Measurements from ENCODE around the gene ITGA11. TPM values are rescaled to one million over a fixed set of nuclear protein-coding genes. Genes with fewer than 3 reads are reported as not detected.

The ITGA11 gene
- total RNA-seq, 1 donor from 2014 or later = 2.3 TPM

DNA sequence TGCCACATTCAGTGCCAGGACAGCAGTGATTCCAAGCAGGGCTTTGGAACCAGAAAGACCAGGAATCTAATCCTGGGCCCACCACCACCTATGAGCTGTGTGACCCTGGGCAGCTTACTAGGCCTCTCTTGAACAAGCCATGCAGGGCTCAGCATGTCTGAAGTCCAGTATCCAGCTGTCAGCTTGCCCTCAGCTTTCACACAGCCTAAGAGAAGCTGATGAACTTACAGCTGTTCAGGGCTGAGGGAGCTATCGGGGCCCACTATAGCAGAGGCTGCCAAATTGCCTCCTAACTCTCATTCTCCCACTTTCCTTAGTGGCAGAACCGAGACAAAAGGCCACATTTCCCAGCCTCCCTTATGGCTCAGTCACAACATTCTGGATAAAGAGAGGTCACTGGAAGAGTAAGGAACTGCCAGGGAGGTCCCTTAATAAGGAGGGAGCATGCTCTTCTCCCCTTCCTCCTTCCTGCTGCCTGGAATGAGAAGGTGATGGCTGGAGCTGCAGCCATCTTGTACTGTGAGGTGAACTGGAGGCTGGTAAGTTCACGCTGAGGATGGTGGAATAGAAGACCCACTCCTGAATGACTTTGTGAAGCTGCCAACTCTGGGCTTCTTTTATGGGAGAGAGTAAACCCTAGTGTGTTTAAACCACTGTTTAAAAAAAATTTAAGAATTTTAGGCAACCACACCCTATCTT is 120.0 kb downstream of the ITGA11 start:
- no peaks in the 10 kb centered on the region for H3K9me3 Mint-ChIP-seq
- no peak for DNase-seq (ENCODE audit: low spot score)
- intact Hi-C loops (cut with micrococcal nuclease) = no loop called here

DNA sequence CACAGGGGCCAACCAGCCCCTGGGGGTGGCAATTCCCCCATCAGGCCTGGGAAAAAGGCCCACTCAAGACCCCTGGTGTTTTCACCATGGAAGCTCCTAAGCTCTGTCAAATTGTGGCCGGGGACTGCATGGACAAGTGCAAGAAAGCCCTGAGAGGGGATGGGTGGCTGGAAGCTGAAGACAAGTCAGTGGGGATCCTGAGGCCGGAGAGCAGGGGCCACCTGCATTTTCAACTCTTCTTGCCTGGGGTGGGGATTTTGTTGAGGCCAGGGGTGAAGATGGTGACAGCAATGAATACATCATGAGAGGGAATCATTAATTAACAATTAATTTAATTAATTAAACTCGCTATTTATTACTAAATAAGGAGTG is 120.5 kb downstream of the ITGA11 start:
- no peaks in the 10 kb centered on the region for H3K9me3 Mint-ChIP-seq
- H3K4me1 Mint-ChIP-seq (ENCODE audit: low read depth) = peaks cover 4% of the 10 kb centered on the region
- H3K27ac Mint-ChIP-seq = no peak overlapping the region
- peaks cover 2% of the 10 kb centered on the region for H3K27me3 Mint-ChIP-seq (ENCODE audit: low read depth)
- H3K4me3 Mint-ChIP-seq (ENCODE audit: low read depth) = no peak overlapping the region
- no peak for DNase-seq (ENCODE audit: low spot score)
- intact Hi-C loops (cut with micrococcal nuclease) = no loop called here
- H3K36me3 Mint-ChIP-seq (ENCODE audit: low read depth) = no peaks in the 10 kb centered on the region

More for the DNA sequence above, 120.0 kb downstream of the ITGA11 start:
- Mint-ChIP-seq H3K36me3 (ENCODE audit: low read depth) (no peaks in the 10 kb centered on the region), H3K4me1 (ENCODE audit: low read depth) (no peaks in the 10 kb centered on the region), H3K27ac (no peak overlapping the region), H3K27me3 (ENCODE audit: low read depth) (peaks cover 2% of the 10 kb centered on the region), H3K4me3 (ENCODE audit: low read depth) (no peak overlapping the region)

DNA sequence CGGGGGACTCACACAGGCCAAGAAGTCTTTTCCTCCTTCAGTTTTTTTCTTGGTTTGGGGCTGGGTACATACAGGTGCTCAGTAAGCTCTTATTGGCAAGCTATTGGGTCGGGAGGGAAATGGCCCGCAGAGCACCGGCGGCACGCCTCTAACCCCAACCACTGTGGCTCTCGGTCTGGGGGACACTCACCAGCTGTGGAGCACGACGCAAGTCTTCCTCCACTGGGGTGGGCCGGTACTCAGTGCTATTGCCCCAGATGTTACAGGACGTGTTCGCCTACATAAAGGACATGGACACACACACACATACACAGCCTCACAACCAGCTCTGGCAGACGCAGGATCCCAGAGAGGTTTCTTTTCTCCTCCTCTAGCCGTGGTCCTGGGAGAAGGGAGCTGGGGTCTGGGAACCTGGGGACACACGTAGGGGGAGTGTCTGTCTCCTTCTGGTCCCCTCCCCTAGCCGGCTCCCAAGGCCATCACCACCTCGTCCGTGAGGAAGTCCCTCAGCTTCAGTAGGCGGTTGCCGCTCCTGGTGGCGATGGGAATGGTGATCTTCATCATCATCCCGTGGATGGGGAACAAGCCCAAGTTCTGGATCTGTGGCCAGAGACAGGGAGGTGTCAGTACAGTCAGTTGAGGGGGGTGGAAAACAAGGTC is 121.0 kb downstream of the ITGA11 start:
- Mint-ChIP-seq H3K4me3 (ENCODE audit: low read depth) (no peak overlapping the region), H3K36me3 (ENCODE audit: low read depth) (no peaks in the 10 kb centered on the region), H3K9me3 (no peaks in the 10 kb centered on the region), H3K27me3 (ENCODE audit: low read depth) (peaks cover 2% of the 10 kb centered on the region), H3K4me1 (ENCODE audit: low read depth) (peaks cover 8% of the 10 kb centered on the region), H3K27ac (no peak overlapping the region)
- no peak for DNase-seq (ENCODE audit: low spot score)
- intact Hi-C loops (cut with micrococcal nuclease) = no loop called here

DNA sequence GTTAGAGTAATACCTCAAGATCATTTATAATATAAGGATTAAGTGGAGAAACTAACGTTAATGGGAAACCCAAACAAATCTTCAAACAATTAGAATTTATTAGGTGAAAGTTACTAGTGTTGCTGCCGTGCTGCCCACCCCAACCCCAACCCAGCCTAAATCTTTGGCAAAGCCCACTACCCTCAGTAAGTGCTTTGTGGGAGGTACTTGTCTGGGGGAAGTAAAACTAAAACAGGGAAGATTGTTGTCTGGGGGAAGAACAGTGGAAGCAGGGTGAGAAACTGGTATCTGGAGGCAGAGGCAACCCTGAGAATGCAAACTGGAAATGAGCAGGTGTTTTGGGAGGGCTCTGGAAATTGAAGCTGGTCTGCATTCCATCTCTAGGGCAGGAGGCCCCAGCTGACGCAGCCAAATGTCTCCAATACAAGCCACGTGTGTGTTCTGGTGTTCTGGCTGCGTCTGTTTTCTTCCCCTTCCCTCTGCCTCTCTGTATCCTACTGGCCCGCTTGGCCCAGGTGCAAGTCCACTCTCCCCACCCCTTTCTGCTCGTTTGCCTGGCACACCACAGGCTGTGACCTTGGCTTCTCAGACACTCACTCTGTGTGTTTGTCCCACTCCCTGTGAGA is 121.7 kb downstream of the ITGA11 start:
- Mint-ChIP-seq H3K4me1 (ENCODE audit: low read depth) (peaks cover 8% of the 10 kb centered on the region), H3K4me3 (ENCODE audit: low read depth) (no peak overlapping the region), H3K36me3 (ENCODE audit: low read depth) (no peaks in the 10 kb centered on the region), H3K27me3 (ENCODE audit: low read depth) (peaks cover 2% of the 10 kb centered on the region), H3K9me3 (no peaks in the 10 kb centered on the region), H3K27ac (no peak overlapping the region)
- intact Hi-C loops (cut with micrococcal nuclease) = no loop called here
- no peak for DNase-seq (ENCODE audit: low spot score)

DNA sequence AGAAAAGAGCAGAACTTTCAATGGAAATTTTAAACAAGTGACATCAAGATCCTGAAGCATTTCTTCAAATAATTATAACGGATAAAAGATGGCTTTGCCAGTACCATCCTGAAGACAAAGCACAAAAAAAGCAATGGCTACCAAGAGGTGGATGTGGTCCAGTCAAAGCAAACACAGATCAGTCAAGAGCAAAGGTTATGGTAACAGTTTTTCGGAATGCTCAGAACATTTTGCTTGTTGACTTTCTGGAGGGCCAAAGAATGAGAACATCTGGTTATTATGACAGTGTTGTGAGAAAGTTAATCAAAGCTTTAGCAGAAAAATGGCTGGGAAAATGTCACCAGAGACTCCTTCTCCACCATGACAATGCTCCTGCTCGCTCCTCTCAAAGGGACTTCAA is 122.9 kb downstream of the ITGA11 start:
- Mint-ChIP-seq H3K9me3 (no peaks in the 10 kb centered on the region), H3K27ac (no peak overlapping the region), H3K36me3 (ENCODE audit: low read depth) (no peaks in the 10 kb centered on the region), H3K27me3 (ENCODE audit: low read depth) (peaks cover 2% of the 10 kb centered on the region), H3K4me1 (ENCODE audit: low read depth) (peaks cover 12% of the 10 kb centered on the region), H3K4me3 (ENCODE audit: low read depth) (no peak overlapping the region)
- DNase-seq (ENCODE audit: low spot score) = no peak
- intact Hi-C loops (cut with micrococcal nuclease) = no loop called here

DNA sequence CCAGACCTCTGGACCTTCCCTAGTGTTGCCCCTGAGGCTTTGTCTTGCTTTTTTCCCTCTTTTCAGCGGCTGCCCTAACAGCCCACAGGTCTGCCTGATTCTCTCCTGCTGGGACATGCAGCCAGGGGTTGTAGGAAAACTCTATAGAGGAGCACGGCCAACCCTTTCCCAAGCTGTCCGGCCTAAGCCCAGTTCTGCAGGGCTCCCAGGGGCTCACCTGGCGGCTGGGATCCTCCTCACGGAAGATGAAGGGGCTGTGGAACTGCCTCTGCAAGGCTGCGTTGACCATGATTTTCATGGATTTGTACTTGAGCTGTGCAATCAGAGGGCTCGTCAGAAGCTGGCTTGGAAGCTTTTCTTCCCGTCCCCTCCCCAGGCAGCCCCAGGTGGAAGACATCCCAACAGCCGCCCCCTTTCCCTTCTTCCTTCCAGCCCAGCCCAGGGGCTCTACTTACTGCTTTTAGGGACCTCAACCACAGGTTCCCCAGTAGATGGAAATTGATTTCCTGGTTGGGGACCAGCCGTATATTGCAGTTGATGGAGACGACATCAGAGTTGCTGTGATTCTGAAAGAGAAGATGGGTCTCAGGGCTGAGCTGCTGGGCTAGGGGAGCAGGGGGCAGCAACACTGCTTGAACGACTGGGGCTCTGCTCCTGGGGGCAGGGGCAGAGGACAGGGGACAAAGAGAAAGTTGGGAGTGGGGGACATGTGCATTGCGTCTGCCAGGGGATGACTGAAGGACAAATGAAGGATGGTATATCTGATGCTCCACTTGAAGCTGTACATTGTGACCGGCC is 124.6 kb downstream of the ITGA11 start:
- no peaks in the 10 kb centered on the region for H3K36me3 Mint-ChIP-seq (ENCODE audit: low read depth)
- no peaks in the 10 kb centered on the region for H3K9me3 Mint-ChIP-seq
- intact Hi-C loops (cut with micrococcal nuclease) = loop anchor here (2.0 kb wide), 1 partner anchor 231 kb away; no protein-coding TSS in a partner anchor
- peaks cover 2% of the 10 kb centered on the region for H3K27me3 Mint-ChIP-seq (ENCODE audit: low read depth)
- peak; percentile 6 for DNase-seq (ENCODE audit: low spot score)
- H3K27ac Mint-ChIP-seq = no peak overlapping the region
- no peak overlapping the region for H3K4me3 Mint-ChIP-seq (ENCODE audit: low read depth)
- peaks cover 15% of the 10 kb centered on the region for H3K4me1 Mint-ChIP-seq (ENCODE audit: low read depth)

DNA sequence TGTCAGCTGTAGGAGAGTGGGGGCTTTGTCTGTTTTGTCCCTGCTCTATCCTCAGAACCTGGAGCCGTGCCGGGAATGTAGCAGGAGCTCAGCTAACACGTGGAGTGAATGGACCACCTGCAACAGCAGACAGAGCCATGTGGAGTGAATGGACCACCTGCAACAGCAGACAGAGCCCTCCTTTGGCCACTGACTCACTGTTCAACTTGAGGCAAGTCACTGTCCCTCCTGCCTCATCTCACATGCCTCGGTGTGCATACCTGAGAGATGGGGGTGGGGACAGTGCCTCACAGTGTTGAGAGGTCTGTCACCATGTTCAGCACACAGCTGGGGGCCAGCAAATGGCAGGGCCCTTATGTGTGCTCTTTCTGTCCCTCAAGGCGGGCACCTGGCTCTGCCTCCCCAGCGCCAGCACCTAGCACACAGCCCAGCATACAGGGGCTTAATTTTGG is 126.5 kb downstream of the ITGA11 start:
- H3K36me3 Mint-ChIP-seq (ENCODE audit: low read depth) = no peaks in the 10 kb centered on the region
- H3K27ac Mint-ChIP-seq = no peak overlapping the region
- H3K9me3 Mint-ChIP-seq = no peaks in the 10 kb centered on the region
- peaks cover 2% of the 10 kb centered on the region for H3K27me3 Mint-ChIP-seq (ENCODE audit: low read depth)
- DNase-seq (ENCODE audit: low spot score) = no peak
- intact Hi-C loops (cut with micrococcal nuclease) = no loop called here
- H3K4me3 Mint-ChIP-seq (ENCODE audit: low read depth) = no peak overlapping the region
- H3K4me1 Mint-ChIP-seq (ENCODE audit: low read depth) = peaks cover 20% of the 10 kb centered on the region

DNA sequence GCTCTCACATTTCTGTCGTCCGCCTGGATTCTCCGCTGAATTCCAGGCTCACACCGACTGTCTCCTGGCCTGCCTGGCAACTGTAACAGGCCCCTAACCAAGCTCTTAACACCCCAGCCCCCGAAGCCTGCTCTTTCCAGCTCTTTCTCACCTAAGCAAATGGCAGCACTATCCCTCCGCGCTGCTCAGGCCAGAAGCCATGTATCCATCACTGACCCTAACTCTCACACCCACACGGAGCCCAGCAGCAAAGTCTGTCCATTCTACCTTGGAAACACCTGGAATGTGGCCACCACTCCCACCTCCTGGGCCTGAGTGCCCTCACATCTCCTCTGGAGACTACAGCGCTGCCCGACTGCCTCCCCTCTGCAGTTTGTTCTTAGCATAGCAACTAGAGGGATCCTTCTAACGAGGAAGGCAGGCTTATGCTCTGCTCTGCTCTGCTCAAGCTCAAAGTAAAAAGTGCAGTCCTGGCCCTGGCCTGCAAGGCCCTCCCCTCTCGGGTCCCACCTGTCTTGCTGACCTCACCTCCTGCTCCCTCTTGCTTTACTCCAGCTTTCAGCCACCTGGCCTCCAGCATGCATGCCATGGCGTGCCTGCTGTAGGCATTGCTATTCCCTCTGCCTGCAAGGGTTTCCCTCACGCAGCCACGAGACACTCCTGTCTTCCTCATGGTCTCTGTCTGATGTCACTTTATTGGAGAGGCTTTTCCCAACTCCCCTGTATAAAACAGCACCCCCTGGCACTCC is 127.2 kb downstream of the ITGA11 start:
- no peak overlapping the region for H3K4me3 Mint-ChIP-seq (ENCODE audit: low read depth)
- intact Hi-C loops (cut with micrococcal nuclease) = no loop called here
- peak overlapping the region; percentile 2 for H3K27ac Mint-ChIP-seq
- peaks cover 2% of the 10 kb centered on the region for H3K27me3 Mint-ChIP-seq (ENCODE audit: low read depth)
- no peaks in the 10 kb centered on the region for H3K9me3 Mint-ChIP-seq
- H3K36me3 Mint-ChIP-seq (ENCODE audit: low read depth) = no peaks in the 10 kb centered on the region
- H3K4me1 Mint-ChIP-seq (ENCODE audit: low read depth) = peaks cover 20% of the 10 kb centered on the region
- peak; percentile 4 for DNase-seq (ENCODE audit: low spot score)

DNA sequence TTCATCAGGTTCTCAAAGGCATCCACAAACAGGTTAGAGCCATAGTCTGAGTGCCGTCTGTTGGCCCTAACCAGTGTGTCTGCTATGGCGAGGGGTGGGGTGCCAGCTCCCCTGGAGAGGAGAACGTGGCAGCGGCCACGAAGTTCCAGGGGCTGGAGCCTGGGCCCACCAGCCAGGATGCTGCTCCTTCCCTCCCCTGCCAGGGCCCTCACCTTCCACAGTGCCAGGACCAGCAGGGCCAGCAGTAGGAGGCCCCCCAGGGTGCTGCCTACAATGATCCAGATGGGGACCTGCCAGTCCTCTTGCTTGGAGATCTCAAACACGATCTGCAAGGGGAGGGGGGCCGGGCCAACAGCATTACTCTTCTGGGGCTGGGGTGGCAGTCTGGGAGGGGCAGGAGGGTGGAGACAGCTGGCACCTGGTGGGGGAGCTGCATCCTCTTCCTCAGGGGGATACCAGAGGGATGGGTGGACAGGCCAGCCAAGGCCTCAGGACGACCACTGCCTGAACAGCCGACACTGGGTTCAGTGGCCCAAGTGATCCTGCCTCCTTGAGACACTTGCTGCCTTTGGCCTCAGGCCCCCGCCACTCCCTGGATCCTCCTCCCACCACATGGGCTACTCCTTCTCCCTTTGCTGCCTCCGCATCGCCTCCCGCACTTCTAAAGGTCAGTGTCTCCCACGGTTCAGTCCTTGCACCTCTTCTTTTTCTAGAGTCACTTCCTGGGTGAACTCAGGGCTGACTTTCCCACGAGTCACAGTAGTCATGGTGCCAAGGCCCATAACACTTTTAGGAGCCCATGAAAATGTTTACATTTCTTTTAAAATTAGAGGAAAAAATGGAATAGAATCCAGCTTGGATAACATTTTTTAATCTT is 128.2 kb downstream of the ITGA11 start:
- Mint-ChIP-seq H3K4me1 (ENCODE audit: low read depth) (peaks cover 26% of the 10 kb centered on the region), H3K27ac (peak overlapping the region; percentile 76), H3K36me3 (ENCODE audit: low read depth) (peaks cover 3% of the 10 kb centered on the region), H3K27me3 (ENCODE audit: low read depth) (peaks cover 2% of the 10 kb centered on the region), H3K4me3 (ENCODE audit: low read depth) (no peak overlapping the region), H3K9me3 (no peaks in the 10 kb centered on the region)
- intact Hi-C loops (cut with micrococcal nuclease) = no loop called here
- DNase-seq (ENCODE audit: low spot score) = peak; percentile 7

DNA sequence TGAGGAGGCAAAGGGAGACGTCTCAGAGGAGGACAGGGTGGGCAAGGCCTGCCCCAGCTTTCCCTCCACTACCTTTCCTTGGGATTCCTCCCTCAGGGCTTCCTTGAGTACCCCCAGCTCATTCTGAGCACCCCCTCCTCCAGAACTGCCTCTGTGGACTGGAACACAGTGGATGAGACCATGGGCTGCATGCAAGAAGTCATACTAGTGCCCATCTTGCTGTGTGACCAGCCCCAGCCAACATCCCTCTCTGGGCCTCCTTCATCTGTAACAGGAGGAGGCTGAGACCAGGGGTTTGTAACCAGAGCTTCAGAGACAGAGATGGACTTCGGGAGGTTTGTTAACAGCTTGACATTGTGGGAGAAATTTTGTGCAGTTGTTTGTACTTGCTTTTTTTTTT is 128.8 kb downstream of the ITGA11 start:
- H3K27ac Mint-ChIP-seq = no peak overlapping the region
- intact Hi-C loops (cut with micrococcal nuclease) = no loop called here
- H3K27me3 Mint-ChIP-seq (ENCODE audit: low read depth) = peaks cover 2% of the 10 kb centered on the region
- peaks cover 29% of the 10 kb centered on the region for H3K4me1 Mint-ChIP-seq (ENCODE audit: low read depth)
- no peak overlapping the region for H3K4me3 Mint-ChIP-seq (ENCODE audit: low read depth)
- no peaks in the 10 kb centered on the region for H3K9me3 Mint-ChIP-seq
- H3K36me3 Mint-ChIP-seq (ENCODE audit: low read depth) = peaks cover 3% of the 10 kb centered on the region
- no peak for DNase-seq (ENCODE audit: low spot score)

DNA sequence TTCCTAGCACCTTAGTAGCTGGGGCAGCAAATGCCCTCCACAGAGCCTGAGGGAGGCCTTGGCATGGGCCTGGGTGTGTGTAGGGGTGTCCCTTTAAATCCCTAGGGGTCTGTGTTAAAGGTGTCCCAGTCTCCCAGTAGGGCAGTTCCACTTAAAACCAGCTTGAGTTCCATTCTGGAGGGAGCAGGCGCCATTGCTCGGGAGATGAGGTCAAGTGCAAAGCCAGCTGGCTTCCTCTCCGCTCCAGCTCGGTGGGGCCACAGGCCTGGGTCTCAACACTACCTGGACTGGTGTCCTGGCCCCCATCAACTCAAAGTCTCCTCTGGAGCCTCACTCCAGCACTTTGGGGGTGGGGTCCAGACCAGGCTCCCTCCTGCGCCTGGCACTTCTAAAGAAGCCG is 129.2 kb downstream of the ITGA11 start:
- Mint-ChIP-seq H3K9me3 (no peaks in the 10 kb centered on the region), H3K27me3 (ENCODE audit: low read depth) (peaks cover under 1% of the 10 kb centered on the region), H3K4me3 (ENCODE audit: low read depth) (no peak overlapping the region), H3K27ac (no peak overlapping the region), H3K4me1 (ENCODE audit: low read depth) (peaks cover 32% of the 10 kb centered on the region), H3K36me3 (ENCODE audit: low read depth) (peaks cover 3% of the 10 kb centered on the region)
- intact Hi-C loops (cut with micrococcal nuclease) = no loop called here
- no peak for DNase-seq (ENCODE audit: low spot score)
